Astrocyte of the spinal cord (primary cell): ENCODE measurements around the gene DYSF.

Source experiments
- DNase-seq: peaks from one replicate; pipeline ENCODE4 v3.0.0; 2011; ENCODE audit warnings: low read depth, low spot score
- H3K4me3 ChIP-seq: 2 replicates; pipeline ENCODE4 v1.5.1; 2011; ENCODE audit warnings: low read depth, mild to moderate bottlenecking, low read length, moderate library complexity
- in situ Hi-C: cut with HindIII; loops from 2 replicates; pipeline ENCODE4 v1.10.0; 2017; ENCODE audit warnings: low sequenced_read_pairs
- TF ChIP-seq, protein P1 (sequence below): IDR thresholded peaks from 2 replicates; pipeline ENCODE4 v1.5.1; 2012; ENCODE audit warnings: low read depth, mild to moderate bottlenecking, low read length, inconsistent platforms

Gene DYSF

DNA sequence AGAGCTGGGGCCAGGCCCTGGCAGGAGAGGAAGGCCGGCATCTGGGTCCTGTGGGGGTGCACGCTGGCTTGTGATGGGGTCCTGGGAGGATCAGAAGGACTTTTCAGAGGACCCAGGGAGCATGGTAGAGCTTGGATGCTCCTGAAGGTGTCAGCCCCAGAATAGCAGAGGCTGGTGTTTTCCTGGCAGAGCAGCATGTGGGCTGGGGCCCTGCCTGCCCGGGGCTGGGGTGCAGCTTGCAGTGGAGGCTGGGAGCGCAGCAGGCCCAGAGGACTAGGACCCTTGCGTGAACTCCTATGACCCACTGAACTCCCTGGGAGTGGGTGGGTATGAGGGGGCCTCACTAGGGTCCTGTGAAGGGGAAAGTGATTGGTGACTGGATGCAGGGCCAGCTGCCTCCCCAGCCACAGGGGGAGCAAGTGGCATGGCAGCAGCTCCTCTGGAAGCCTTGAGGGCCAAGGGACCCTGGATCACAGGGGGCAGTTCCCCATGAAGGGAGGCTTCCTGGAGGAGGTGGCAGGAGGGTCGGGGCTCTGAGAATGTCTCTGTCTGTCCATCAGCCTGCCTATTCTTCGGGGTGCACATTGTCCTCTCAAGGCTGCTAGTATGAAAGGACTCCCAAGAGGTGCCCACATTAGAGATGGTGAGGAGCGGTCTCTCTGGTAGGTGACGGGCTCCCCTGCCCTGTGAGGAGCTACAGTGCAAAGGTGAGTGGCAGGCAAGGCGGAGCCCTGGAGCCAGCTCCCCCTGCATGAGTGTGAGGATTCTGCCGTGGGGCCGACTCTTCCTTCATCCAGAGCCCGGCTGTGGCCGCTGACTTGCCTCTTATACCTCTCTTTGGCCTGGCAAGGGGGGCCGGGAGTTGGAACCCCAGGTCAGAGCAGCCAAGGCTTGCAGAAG, 249.0 kb downstream of the DYSF start:
- in situ Hi-C loops = no loop called here
- H3K4me3 ChIP-seq = no peak overlapping the region
- DNase-seq = no peak
- TF ChIP-seq, protein P1, sequence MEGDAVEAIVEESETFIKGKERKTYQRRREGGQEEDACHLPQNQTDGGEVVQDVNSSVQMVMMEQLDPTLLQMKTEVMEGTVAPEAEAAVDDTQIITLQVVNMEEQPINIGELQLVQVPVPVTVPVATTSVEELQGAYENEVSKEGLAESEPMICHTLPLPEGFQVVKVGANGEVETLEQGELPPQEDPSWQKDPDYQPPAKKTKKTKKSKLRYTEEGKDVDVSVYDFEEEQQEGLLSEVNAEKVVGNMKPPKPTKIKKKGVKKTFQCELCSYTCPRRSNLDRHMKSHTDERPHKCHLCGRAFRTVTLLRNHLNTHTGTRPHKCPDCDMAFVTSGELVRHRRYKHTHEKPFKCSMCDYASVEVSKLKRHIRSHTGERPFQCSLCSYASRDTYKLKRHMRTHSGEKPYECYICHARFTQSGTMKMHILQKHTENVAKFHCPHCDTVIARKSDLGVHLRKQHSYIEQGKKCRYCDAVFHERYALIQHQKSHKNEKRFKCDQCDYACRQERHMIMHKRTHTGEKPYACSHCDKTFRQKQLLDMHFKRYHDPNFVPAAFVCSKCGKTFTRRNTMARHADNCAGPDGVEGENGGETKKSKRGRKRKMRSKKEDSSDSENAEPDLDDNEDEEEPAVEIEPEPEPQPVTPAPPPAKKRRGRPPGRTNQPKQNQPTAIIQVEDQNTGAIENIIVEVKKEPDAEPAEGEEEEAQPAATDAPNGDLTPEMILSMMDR = no peak

DNA sequence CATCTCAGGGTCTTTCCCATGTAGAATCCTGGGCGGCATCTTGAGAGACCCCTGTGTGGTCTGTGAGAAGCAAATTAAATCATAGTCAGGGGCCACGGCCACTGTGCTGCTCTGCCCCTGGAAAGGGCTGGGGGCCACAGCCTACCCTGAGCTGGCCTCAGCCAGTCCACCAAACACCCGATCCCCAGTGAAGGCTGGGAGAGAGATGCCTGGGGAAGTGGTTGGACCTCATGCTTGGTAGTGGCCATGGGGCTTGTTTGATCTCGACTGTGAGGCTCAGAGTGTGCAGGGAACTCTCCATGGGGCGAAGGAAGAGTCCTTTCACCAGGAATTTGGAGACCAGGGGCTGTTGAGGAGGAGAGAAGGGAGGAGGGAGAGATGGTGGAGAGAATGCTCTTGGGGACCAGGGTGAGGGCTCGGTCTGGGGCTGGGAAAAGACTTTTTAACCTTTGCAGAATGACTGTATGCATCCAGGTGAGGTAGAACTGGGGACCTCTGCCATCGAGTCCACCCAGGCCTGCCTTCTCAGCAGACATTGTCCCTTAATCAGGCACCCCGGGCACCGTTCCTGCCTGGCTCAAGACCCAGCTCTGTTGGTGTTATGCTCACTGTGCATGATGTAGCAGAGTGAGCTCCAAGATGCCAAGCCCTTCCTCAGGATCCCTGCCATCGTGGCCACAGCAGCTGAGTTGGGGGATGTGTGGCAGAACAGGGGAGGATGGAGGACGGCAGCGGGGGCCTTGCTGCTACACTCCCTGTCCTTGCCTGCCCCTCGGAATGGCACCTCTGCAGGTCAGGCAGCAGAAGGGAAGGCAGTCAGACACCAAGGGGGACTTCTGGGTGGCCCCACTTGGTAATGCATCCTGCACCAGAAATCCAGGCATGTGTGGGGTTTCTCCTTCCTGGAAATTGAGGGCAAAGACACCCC, 249.9 kb downstream of the DYSF start:
- no peak overlapping the region for H3K4me3 ChIP-seq
- TF ChIP-seq, protein P1 = no peak
- DNase-seq = no peak
- in situ Hi-C loops = no loop called here

DNA sequence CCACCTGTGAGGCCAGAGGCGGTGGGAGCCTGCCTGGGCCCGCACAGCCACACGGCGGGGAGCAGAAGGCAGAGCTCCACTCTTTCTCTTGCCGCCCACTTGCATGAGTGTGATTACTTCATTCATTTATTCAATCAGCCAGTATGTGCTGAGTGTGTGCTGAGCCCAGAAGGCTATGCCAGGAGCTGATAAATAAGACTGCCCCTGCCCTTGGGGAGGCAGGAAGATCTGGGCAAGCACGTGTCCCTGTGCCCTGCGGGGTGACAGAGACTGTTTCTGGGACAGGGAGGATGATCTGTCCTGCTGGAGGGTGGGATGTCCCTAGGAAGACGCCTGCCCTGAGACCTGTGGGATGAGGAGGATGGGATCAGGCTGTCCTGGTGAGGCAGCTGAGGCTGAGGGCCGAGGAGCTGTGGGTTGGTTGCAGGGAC, 250.8 kb downstream of the DYSF start:
- DNase-seq = no peak
- in situ Hi-C loops = no loop called here

DNA sequence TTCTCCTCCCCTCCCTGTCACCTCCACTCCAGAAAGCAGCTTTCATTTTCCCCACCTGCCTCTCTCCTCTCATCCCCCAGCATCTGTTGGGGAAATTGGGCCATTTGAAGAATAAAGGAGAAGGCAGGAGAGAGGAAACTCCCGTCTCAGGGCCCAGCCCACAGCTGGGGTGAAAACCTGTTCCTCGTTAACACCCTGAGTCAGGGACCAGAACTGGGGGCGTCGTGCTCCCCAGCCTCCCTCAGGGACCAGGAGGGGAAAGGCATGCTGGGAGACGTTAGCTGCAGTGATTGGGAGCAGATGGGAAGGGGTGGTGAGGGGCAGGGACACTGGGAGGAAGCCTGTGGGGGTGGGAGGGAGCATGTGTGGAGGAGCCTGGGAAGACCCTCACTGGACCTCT, 251.3 kb downstream of the DYSF start:
- H3K4me3 ChIP-seq = no peak overlapping the region
- in situ Hi-C loops = no loop called here
- DNase-seq = no peak
- TF ChIP-seq, protein P1 = no peak

More for the DNA sequence above, 250.8 kb downstream of the DYSF start:
- TF ChIP-seq, protein P1 = no peak
- no peak overlapping the region for H3K4me3 ChIP-seq

DNA sequence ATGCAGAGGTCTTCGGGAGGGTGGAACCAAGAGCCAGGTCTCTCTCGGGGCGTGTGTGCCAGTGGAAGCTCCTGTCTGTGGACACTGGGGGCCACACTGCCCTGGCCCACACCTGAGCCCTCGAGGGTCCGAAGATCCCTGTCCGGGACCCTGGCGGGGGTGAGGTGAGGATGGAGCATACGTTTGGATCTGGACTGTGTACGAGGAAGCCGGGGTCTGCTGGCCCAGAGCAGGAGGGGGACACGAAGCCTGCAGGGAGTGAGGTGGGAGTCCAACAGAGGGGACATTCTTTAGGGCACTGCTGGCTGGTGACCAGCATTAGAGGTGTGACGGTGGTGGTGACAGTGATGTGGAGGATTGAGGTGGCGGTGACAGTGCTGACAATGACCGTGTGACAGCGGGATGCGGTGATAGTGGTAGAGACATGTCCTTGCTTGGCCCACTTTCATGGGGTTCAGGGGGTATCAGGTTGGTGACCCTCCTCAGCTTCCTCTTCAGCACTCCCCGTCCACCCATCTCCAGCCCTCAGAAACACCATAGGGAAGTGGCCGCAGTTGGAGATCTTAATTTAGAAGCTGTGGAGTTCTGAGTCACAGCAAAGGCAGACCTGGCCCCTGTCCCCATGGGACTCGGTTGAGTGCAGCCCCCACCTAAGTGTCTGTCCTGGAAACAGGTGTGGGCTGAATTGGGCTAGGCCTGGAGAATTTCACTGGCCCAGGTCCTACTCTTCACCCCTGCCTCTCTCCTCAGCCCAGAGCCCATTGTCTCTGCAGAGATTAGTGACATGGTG, 252.0 kb downstream of the DYSF start:
- no peak for DNase-seq
- H3K4me3 ChIP-seq = no peak overlapping the region
- TF ChIP-seq, protein P1 = no peak
- in situ Hi-C loops = no loop called here

DNA sequence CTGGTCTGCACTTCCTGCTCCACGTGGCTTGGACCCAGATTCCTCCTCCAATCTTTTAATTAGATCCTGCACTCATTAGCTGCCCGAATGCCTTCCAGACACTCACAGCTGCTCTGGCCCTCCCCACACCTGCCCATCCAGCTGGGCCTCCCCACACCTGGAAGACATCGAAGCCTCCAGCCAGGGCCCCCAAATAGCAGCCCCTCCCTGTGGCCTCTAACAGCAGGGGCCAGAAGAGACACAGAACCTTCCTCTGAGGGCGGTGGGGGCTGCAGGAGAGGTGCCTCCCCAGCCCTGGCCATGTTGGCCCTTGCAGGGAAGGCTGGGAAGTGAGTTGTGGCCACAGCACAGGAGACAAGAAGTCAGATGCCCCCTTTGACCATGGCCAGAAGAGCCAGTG, 252.8 kb downstream of the DYSF start:
- TF ChIP-seq, protein P1 = no peak
- no peak for DNase-seq
- in situ Hi-C loops = no loop called here
- H3K4me3 ChIP-seq = no peak overlapping the region
